HG03196 (cell line): ENCODE measurements around the gene TEX14.
"Not testable (repeated sequence)": the region's sequence is repeated elsewhere in the genome, so short reads cannot be mapped to it uniquely, and the experiment has no call there.

Experiments used
- ATAC-seq: cut with Tn5 transposase; IDR thresholded peaks from one replicate; pipeline ENCODE4 v1.9.1; 2021; ENCODE audit not compliant: unreplicated experiment

Gene TEX14

DNA sequence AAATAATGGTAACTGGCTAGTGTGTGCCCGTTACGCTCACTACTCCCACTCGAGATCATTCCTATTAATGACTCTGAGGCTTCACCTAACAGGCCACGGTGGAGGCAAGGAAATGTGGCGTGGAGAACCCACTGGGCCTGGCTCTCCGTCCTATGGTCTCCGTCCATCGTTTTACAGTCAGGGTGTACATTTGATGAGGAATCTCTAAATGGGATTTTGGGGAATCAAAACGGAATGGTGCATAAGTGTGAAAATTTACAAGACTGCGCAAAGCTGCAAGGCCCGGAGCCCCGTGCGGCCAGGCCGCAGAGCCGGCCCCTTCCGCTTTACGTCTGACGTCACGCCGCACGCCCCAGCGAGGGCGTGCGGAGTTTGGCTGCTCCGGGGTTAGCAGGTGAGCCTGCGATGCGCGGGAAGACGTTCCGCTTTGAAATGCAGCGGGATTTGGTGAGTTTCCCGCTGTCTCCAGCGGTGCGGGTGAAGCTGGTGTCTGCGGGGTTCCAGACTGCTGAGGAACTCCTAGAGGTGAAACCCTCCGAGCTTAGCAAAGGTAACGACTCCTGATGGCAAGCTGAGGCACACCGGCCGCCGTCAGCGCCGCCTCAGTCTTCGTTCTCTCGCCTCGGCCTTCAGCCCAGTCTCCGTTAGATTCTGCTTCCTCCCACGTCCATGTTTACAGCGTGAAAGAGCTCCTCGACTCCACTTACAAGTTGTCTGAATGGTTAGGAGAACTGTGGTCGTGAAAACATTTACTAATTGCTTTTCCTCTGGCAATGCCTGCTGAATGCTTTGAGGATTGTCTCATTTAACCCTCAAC lies 602 bp upstream of the TEX14 start, which contains the start of gene RAD51C:
TSS of gene RAD51C (plus strand) at position 364 of the 817 bp plus-strand sequence. CDS start at position 406, 42 bp downstream.
- ATAC-seq: peak; percentile 95

GRCh38 chr17:58690033-58690432 lies 1.8 kb downstream of the TEX14 start:
- ATAC-seq: not testable (repeated sequence)

DNA sequence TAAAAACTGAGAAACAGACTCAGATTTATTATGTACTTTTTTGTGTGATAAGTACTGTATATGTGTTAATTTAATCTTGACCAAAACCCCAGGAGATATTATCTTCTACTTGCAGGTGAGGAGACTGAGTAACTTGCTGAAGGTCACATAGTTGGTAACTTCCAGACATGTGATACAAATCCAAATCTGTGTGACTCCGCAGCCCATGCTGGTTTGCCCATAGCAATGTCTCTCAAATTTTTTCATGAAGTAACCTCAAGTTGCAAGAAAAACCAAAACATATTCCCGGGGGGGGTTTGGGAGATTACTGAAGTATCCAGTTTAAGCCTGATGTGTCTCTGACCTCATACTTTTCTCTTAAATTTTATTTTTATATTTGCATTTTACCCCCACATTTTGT lies 3.3 kb downstream of the TEX14 start:
- no peak for ATAC-seq

DNA sequence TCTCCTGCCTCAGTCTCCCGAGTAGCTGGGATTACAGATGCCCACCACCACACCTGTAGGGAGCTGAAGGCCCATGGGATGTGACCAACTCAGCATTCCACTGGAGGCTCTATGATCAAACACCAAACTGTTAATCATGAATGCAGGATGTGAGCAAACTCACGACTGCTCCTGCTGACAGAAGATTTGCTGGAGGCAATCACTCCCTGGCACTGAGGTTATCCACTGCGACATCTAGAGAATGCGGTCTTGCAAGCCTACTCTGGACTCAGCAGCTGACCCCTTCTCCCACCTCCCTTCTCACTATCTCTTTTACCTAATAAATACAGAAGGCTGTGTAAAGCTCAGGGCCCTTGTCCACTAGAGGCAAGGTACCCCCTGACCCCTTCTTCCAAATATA lies 4.9 kb downstream of the TEX14 start:
- ATAC-seq: no peak

- ATAC-seq: not testable (repeated sequence)
Observed at GRCh38 chr17:58684462-58684861, 7.4 kb downstream of the TEX14 start.

DNA sequence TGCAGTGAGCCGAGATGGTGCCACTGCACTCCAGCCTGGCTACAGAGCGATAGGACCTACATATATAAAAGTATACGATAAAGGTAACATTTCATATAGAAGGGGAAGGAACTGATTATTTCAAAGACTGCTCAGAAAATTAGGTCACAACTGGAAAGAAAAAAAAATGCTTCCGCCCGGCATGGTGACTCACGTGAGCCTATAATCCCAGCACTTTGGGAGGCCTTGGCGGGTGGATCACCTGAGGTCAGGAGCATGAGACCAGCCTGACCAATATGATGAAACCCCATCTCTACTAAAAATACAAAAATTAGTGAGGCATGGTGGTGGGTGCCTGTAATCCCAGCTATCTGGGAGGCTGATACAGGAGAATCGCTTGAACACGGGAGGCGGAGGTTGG lies 7.8 kb downstream of the TEX14 start:
- ATAC-seq: no peak

- ATAC-seq: no peak
Observed at GRCh38 chr17:58680038-58680369, 11.8 kb downstream of the TEX14 start.

- no peak for ATAC-seq
Observed at GRCh38 chr17:58679263-58680037, 12.4 kb downstream of the TEX14 start.

- not testable (repeated sequence) for ATAC-seq
Observed at GRCh38 chr17:58678287-58678686, 13.6 kb downstream of the TEX14 start.

DNA sequence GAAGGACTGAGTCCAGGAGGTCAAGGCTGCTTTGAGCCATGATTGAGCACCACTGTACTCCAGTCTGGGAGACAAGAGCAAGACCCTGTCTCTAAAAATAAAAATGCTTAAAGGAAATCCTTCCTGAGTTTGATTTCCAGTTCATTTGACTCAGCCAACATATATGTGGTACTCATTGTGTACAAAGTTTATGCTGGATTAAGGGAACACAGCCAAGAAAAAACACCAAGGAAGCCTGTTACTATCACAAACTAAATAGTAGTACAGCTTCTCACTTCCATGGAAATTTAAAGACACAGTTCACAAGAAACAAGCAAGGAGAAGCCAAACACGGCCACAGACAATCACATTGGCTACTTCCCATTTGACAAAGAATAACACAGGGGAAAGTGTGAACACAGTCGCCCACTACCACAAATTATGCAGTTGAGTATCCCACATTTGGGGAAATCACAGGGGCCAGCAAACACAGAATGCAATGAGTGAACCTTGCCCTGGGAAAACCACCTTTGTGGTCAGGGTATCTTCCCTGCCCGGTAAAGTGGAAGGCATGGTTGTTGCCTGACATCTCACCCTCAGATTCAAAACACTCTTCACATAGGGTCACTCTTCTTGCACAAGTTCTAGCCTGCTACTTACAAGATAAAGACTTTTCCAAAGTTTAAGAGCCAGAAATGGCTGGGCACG lies 14.5 kb downstream of the TEX14 start:
- ATAC-seq: no peak

GRCh38 chr17:58671969-58672368 lies 19.9 kb downstream of the TEX14 start:
- no peak for ATAC-seq

DNA sequence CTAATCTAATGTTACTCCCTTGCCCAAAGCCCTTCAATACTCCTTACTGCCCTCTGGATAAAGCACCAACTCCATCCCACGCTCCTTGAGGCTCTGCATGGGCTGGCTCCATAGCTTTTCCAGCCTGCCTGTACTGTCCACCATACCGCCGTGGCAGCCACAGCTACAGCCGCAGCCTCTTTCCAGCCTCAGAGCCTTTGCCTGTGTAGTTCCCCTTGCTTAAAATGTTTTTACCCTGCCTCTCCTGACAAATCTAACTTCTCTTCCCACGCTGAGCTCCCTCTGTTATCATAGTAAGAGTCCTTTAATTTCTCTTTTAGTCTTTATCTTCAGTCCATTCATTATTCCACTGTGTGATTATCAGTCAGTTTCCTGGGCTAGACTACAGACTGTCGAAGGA lies 22.0 kb downstream of the TEX14 start:
- ATAC-seq: no peak

DNA sequence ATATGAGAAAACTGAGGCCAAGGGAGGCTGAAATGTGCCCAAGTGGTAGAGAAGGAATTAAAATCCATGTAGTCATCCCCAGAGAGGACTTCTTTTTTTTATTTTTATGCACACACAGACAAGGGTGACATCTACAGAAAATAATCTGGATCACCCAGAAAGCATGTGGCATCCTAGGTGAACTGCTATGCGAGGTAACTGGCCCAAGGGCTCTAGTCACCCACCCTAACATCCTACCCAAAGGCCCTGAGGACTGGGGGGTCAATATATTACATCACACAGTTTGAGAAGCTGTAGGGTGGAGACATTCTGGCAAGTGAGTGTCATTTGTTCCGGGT lies 23.3 kb downstream of the TEX14 start:
- no peak for ATAC-seq

GRCh38 chr17:58667934-58668597 lies 23.8 kb downstream of the TEX14 start:
- ATAC-seq: no peak

DNA sequence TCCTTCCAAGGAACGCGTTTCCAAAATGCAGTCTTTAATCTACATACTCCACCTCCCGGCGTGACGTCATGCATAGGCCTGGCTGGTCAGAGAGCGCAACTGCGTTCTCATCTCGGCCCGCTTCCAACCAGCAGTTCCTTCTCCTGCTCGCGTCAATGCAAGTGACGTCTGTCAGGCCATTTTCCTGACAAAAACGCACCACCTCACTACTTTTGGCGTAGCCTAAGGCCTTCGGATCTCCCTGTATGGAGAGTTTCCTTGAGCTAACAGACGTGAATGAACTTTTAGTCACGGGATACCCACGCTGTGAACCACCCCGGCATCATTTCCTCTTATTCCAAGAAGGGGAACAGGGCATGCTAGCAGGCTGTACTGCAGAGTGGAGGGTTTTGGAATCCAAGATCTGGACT lies 25.0 kb downstream of the TEX14 start:
- no peak for ATAC-seq

DNA sequence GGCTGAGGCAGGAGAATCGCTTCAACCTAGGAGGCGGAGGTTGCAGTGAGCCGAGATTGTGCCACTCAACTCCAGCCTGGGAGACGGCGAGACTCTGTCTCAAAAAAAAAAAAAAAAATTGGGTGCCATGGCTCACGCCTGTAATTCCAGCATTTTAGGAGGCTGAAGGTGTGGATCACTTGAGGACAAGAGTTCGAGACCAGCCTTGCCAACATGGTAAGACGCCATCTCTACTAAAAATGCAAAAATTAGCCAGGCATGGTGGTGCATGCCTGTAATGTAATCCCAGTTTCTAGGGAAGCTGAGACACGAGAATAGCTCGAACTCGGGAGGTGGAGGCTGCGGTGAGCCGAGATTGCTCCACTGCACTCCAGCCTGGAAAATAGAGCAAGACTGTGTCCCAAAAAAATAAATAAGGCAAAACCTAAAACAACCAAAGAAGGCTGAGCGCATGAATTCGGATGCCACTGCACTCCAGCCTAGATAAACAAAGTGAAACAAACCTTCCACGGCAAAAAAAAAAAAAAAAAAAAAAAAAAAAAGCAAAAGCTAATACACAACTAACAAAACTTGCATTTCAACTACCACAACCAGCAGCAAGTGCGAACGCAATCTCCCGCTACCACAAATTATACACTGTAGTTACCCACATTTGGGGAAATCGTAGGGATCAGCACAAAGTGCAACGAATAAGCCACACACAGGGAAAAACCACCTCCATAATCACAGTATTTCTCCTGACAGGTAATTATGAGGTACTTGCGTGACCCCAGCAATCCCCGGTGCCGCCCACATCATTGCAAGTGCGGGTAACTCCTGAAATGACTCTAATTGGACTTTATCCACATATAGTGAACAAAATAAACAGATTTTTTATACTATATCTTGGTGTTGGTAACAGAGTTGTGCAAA lies 25.6 kb downstream of the TEX14 start:
- ATAC-seq: no peak

DNA sequence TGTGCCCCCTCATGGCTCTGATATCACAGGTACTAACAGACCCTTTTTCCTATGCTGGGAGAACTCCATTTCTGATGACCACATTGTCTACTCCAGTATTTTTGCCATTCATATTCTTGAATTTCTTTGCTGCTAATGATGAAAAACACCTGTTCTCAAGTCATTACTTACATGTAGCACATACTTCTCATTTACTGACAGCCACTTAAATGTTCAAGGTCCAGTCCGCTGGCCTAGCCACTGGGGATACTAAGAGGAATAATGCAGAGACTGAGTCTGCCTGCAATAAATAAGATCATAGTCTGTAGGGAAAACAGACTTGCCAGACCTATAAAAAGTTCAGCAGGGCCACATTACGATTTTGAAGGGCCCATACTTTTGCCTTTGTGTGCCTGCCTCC lies 27.5 kb downstream of the TEX14 start:
- ATAC-seq: no peak

DNA sequence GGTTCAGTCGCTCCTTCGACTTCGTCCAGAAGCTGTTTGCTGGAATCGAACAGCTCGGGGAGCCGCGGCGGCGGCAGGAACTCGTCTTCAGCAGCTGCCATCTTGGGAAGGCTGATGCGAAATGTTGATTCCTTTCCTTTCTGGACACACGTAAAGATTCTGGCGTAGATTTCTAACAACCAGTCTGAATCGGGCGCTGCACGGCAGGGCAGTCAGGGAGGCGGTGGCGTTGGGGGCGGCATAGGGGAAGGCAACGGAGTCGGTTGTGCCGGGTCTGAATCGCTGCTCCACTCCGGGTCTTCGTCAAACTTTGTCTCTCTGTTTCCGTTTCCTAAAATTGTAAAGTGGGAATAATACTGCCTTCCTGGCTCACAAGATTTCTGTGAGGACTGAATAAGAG lies 30.3 kb downstream of the TEX14 start:
- no peak for ATAC-seq

GRCh38 chr17:58660621-58661020 lies 31.2 kb downstream of the TEX14 start:
- no peak for ATAC-seq

DNA sequence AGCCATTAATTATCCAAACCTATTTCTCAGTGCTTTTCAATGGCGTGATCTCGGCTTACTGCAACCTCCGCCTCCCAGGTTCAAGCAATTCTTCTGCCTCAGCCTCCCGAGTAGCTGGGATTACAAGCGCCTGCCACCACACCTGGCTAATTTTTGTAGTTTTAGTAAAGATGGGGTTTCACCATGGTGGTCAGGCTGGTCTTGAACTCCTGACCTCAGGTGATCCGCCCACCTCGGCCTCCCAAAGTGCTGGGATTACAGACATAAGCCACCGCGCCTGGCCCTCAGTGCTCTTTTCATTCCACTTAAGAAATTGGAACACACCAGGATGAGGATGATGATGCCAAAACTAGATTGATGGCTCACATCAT lies 32.1 kb downstream of the TEX14 start:
- not testable (repeated sequence) for ATAC-seq
